BE2C (cell line): ENCODE measurements around the gene SPDL1.

Experiments used
- DNase-seq: peaks from one replicate; pipeline ENCODE4 v3.0.0-alpha.2; 2020
- H3K27me3 ChIP-seq: fragments of 250-450 bp; sonication (Bioruptor Pico); 2 replicates; pipeline ENCODE4 v1.5.1; 2020; ENCODE audit warnings: mild to moderate bottlenecking
- H3K36me3 ChIP-seq: fragments of 250-450 bp; sonication (Bioruptor Pico); 2 replicates; pipeline ENCODE4 v1.5.1; 2020; ENCODE audit warnings: mild to moderate bottlenecking
- H3K4me1 ChIP-seq: fragments of 250-450 bp; sonication (Bioruptor Pico); 2 replicates; pipeline ENCODE4 v1.5.1; 2020
- H3K4me3 ChIP-seq: 2 replicates; pipeline ENCODE4 v1.5.1; 2011; ENCODE audit warnings: low read depth, low read length
- H3K9me3 ChIP-seq: fragments of 250-450 bp; sonication (Bioruptor Pico); 2 replicates; pipeline ENCODE4 v1.5.1; 2020
- TF ChIP-seq, protein P1 (sequence below): IDR thresholded peaks from 2 replicates; pipeline ENCODE4 v1.5.1; 2012; ENCODE audit warnings: mild to moderate bottlenecking, low read depth, low read length

The SPDL1 gene

DNA sequence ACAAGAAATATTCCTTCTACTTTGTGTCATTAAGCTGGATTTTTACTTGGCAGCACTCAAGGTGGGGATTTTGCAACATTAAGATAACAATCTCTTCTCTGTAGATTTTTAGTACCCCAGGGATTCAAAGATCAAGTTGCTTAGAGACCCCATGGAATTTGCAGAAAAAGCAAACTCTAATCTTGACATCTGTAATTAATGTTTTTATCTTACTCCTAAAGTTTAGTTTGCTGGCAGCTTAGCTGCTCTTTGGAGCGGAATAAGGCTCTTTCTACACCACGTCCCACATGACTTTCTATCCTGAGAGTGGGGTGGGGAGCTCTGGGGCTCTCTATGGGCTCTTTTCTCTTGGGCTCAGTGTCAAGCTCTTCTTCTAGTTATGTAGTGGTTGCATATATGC, 21.7 kb upstream of the SPDL1 start:
- no peaks in the 10 kb centered on the region for H3K9me3 ChIP-seq
- H3K4me3 ChIP-seq, result no peak overlapping the region
- peaks cover 10% of the 10 kb centered on the region for H3K27me3 ChIP-seq
- no peak for DNase-seq
- TF ChIP-seq, protein P1, sequence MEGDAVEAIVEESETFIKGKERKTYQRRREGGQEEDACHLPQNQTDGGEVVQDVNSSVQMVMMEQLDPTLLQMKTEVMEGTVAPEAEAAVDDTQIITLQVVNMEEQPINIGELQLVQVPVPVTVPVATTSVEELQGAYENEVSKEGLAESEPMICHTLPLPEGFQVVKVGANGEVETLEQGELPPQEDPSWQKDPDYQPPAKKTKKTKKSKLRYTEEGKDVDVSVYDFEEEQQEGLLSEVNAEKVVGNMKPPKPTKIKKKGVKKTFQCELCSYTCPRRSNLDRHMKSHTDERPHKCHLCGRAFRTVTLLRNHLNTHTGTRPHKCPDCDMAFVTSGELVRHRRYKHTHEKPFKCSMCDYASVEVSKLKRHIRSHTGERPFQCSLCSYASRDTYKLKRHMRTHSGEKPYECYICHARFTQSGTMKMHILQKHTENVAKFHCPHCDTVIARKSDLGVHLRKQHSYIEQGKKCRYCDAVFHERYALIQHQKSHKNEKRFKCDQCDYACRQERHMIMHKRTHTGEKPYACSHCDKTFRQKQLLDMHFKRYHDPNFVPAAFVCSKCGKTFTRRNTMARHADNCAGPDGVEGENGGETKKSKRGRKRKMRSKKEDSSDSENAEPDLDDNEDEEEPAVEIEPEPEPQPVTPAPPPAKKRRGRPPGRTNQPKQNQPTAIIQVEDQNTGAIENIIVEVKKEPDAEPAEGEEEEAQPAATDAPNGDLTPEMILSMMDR, result no peak
- H3K4me1 ChIP-seq, result no peaks in the 10 kb centered on the region
- no peaks in the 10 kb centered on the region for H3K36me3 ChIP-seq

DNA sequence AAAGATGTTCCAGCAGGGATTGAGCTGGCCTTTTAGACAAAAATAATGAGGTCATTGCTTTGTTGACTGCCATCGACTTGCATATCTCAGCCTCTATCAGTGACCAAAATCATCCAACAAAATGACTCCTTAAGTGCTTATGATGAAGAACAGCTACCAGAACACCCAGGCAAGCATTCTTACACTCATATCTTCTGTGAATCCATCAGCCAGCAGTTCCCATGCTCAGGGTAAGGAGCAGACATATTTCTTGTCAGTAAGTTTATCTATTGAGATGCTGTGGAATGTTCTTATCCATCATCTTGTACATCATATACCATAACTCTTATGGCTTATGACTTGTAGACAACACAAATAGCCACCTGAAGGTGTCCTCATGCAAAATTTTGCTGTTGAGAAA, 20.2 kb upstream of the SPDL1 start:
- no peak overlapping the region for H3K4me3 ChIP-seq
- no peaks in the 10 kb centered on the region for H3K4me1 ChIP-seq
- H3K27me3 ChIP-seq, result peaks cover 10% of the 10 kb centered on the region
- TF ChIP-seq, protein P1, result no peak
- no peaks in the 10 kb centered on the region for H3K9me3 ChIP-seq
- DNase-seq, result no peak
- H3K36me3 ChIP-seq, result no peaks in the 10 kb centered on the region

GRCh38 chr5:169566202-169566601, 17.4 kb upstream of the SPDL1 start:
- Histone ChIP-seq H3K4me3 (no peak overlapping the region), H3K36me3 (no peaks in the 10 kb centered on the region), H3K4me1 (no peaks in the 10 kb centered on the region), H3K27me3 (peaks cover 15% of the 10 kb centered on the region; the same call in 1 of the 2 replicates), H3K9me3 (no peaks in the 10 kb centered on the region)
- TF ChIP-seq, protein P1, result no peak
- DNase-seq, result no peak

DNA sequence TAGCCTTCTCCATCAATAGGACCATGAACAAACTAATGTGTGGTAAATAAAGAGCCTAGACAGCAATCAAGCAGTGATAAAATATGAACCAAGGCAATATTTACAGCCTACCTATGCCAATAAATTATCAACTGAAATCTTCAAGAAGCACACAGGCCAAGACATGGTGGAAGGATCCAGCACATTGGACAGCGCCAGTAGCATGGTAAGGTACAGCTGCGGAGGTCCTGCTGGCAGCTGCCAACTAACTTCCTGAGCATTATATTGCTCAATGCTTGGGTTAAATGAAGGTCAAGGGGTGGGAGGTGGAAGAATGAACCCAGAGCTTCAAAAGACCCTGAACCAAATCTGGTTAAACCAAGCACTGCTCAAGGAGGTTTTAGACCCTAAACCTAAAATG, 16.5 kb upstream of the SPDL1 start:
- no peak for DNase-seq
- no peaks in the 10 kb centered on the region for H3K36me3 ChIP-seq
- TF ChIP-seq, protein P1, result no peak
- no peaks in the 10 kb centered on the region for H3K9me3 ChIP-seq
- H3K27me3 ChIP-seq, result peaks cover 15% of the 10 kb centered on the region; the same call in 1 of the 2 replicates
- no peaks in the 10 kb centered on the region for H3K4me1 ChIP-seq
- no peak overlapping the region for H3K4me3 ChIP-seq

DNA sequence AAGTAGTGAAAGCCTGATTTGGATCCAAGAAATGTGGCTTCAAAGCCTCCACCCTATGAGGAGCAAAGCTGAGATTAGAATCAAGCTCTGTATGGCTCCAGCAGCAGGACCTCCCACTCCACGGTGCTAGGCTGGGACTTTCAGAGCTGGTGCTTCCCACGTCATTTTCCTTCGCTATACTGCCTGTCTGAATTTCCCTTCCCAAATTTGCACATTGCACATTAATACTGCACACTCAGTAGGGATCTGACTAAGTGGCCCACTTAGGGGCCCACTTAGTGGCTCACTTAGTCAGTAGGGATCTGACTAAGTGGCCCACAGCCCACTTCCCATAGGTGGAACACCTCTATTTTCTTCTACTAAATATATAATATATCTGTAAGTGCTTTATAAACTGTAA, 14.1 kb upstream of the SPDL1 start:
- H3K36me3 ChIP-seq, result no peaks in the 10 kb centered on the region
- DNase-seq, result no peak
- no peaks in the 10 kb centered on the region for H3K9me3 ChIP-seq
- TF ChIP-seq, protein P1, result no peak
- H3K27me3 ChIP-seq, result peaks cover 10% of the 10 kb centered on the region; the same call in 1 of the 2 replicates
- no peaks in the 10 kb centered on the region for H3K4me1 ChIP-seq
- H3K4me3 ChIP-seq, result no peak overlapping the region

GRCh38 chr5:169571355-169571754, 12.2 kb upstream of the SPDL1 start:
- no peak overlapping the region for H3K4me3 ChIP-seq
- H3K9me3 ChIP-seq, result no peaks in the 10 kb centered on the region
- H3K4me1 ChIP-seq, result no peaks in the 10 kb centered on the region
- DNase-seq, result no peak
- peaks cover 9% of the 10 kb centered on the region; the same call in 1 of the 2 replicates for H3K27me3 ChIP-seq
- TF ChIP-seq, protein P1, result no peak
- H3K36me3 ChIP-seq, result no peaks in the 10 kb centered on the region
